ENCODE data around the gene PRKAR1A. TPM values are rescaled to one million over a fixed set of nuclear protein-coding genes. Genes with fewer than 3 reads are reported as not detected.
"Not testable (repeated sequence)": the region's sequence is repeated elsewhere in the genome, so short reads cannot be mapped to it uniquely, and the experiment has no call there.

Gene PRKAR1A
- total and polyA plus RNA-seq, 10 donors = 36.2 to 392 (median 313) TPM

GRCh38 chr17:68513932-68514331 lies 1.7 kb downstream of the PRKAR1A start:
- no peak for TF ChIP-seq CTCF (IDR thresholded peaks at IDR 0.05 in 8 of 11, conservative IDR thresholded peaks at IDR 0.05 in 3 of 11)
- TF ChIP-seq POLR2AphosphoS5 (IDR thresholded peaks at IDR 0.05) = no peak
- TF ChIP-seq POLR2A (IDR thresholded peaks at IDR 0.05) = no peak
- Histone ChIP-seq H3K27me3 (replicated peaks in 1 of 7) (no peaks in the 10 kb centered on the region), H3K4me3 (peak overlapping the region; percentile 72 to 92 (median 87)), H3K9me3 (no peaks in the 10 kb centered on the region), H3K36me3 (peaks cover 0 to 42% (median 37%) of the 10 kb centered on the region in 6 donors), H3K27ac (peak overlapping the region in 6 of 8 donors; percentile 98 to 100 (median 98)), H3K4me1 (peaks cover 30 to 89% (median 66%) of the 10 kb centered on the region in 6 donors)
- no peak for DNase-seq
- WGBS, 5 donors = 33 to 54% (median 38%) methylated on average over 3 of the region's 3 CpGs
- intact Hi-C loops (cut with DNase I; ENCODE audit: low total_unique reads) = no loop called here

DNA sequence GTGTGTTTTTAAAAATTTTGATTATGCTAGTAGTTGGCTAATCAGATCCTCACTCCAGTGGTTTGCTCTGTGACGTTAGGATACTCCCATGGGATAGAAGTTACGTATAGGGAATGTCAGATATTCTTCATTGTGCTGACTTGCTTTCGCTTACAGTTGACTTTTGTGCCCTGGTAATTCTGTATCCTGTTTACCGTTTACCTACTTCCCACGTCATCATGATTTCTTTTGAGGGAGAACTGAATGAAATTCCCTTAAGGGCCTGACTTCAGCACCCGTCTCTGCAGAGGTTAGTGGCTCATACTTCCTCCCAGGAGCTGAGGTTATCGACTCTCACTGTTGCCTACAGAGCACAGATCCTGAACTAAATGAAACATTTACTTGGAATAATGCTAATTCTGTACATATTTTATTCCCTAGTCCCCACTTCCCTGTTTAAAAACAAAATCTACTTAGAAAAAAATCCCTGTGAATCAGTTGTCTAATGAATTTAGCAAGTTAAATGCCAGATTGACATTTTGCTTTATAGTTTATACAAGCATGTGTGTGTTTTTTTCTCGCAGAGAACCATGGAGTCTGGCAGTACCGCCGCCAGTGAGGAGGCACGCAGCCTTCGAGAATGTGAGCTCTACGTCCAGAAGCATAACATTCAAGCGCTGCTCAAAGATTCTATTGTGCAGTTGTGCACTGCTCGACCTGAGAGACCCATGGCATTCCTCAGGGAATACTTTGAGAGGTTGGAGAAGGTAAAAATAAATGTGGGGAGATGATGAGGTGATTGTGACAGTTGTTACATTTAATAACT lies 2.8 kb downstream of the PRKAR1A start:
- Histone ChIP-seq H3K9me3 (no peaks in the 10 kb centered on the region), H3K27me3 (replicated peaks in 1 of 7) (no peaks in the 10 kb centered on the region), H3K4me3 (peak overlapping the region in 6 of 8 donors; percentile 17 to 92 (median 84)), H3K4me1 (peaks cover 24 to 89% (median 63%) of the 10 kb centered on the region in 6 donors), H3K27ac (peak overlapping the region in 7 of 8 donors; percentile 10 to 100 (median 98)), H3K36me3 (peaks cover 0 to 53% (median 39%) of the 10 kb centered on the region in 6 donors)
- WGBS, 5 donors = 53 to 69% (median 56%) methylated on average over 15 of the region's 15 CpGs
- TF ChIP-seq POLR2A (IDR thresholded peaks at IDR 0.05) (no peak), POLR2AphosphoS5 (IDR thresholded peaks at IDR 0.05) (peak in 1 of 3 donors; percentile 39)
- DNase-seq = no peak
- intact Hi-C loops (cut with DNase I; ENCODE audit: low total_unique reads) = no loop called here

DNA sequence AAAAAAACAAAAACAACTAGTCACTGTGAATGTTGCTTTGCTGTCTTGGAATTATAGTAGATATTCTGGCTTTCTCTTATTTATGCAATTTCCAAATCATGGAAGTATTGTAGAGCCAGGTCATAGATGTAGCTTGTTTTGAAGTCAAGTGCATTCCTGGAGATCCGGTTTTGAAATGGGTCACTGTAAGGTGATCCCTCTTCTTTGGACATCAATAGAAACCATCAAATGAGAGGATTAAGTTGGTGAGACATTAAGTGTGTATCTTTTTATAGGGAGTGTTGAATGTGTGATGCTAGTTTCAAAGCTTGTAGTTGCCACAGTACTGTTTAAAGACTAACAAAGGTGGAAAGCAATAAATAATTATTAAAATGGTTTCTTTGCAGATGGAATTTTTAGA lies 4.5 kb downstream of the PRKAR1A start:
- WGBS, 5 donors = 82 to 92% (median 89%) methylated on average over 1 of the region's 1 CpG
- peaks cover 0 to 69% (median 39%) of the 10 kb centered on the region in 6 donors for H3K36me3 ChIP-seq
- no peaks in the 10 kb centered on the region for H3K27me3 ChIP-seq (replicated peaks in 1 of 7)
- intact Hi-C loops (cut with DNase I; ENCODE audit: low total_unique reads) = no loop called here
- DNase-seq = no peak
- TF ChIP-seq POLR2A (IDR thresholded peaks at IDR 0.05) (no peak), CTCF (IDR thresholded peaks at IDR 0.05 in 8 of 11, conservative IDR thresholded peaks at IDR 0.05 in 3 of 11) (no peak), POLR2AphosphoS5 (IDR thresholded peaks at IDR 0.05) (no peak)
- H3K27ac ChIP-seq = no peak overlapping the region
- H3K9me3 ChIP-seq = no peaks in the 10 kb centered on the region
- H3K4me1 ChIP-seq = peaks cover 24 to 86% (median 54%) of the 10 kb centered on the region in 6 donors
- no peak overlapping the region for H3K4me3 ChIP-seq

DNA sequence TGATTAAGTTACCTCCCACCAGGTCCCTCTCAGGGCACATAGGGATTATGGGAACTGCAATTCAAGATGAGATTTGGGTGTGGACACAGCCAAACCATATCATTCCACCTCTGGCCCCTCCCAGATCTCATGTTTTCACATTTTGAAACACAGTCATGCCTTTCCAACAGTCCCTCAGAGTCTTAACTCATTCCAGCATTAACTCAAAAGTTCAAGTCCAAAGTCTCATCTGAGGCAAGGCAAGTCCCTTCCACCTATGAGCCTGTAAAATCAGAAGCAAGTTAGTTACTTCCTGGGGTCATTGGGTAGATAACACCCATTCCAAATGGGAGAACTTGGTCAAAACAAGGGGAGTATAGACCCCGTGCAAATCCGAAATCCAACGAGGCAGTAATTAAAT lies 5.4 kb downstream of the PRKAR1A start:
- WGBS, 5 donors = 96 to 99% (median 97%) methylated on average over 3 of the region's 3 CpGs
- Histone ChIP-seq H3K36me3 (peaks cover 0 to 78% (median 44%) of the 10 kb centered on the region in 6 donors), H3K4me1 (peaks cover 24 to 91% (median 54%) of the 10 kb centered on the region in 6 donors), H3K27ac (peak overlapping the region in 1 of 8 donors; percentile 19)
- intact Hi-C loops (cut with DNase I; ENCODE audit: low total_unique reads); H3K4me3 ChIP-seq; H3K27me3 ChIP-seq (replicated peaks in 1 of 7); DNase-seq; H3K9me3 ChIP-seq: not testable (repeated sequence)
